HG02885 (cell line): ENCODE results near the gene ORC6.

Experiments
- ATAC-seq: cut with Tn5 transposase; IDR thresholded peaks from one replicate; pipeline ENCODE4 v1.9.1; 2021; ENCODE audit warnings: mild to moderate bottlenecking; ENCODE audit not compliant: unreplicated experiment, poor library complexity

ORC6 gene

GRCh38 chr16:46730126-46730525 is 40.7 kb downstream of the ORC6 start:
- no peak for ATAC-seq

DNA sequence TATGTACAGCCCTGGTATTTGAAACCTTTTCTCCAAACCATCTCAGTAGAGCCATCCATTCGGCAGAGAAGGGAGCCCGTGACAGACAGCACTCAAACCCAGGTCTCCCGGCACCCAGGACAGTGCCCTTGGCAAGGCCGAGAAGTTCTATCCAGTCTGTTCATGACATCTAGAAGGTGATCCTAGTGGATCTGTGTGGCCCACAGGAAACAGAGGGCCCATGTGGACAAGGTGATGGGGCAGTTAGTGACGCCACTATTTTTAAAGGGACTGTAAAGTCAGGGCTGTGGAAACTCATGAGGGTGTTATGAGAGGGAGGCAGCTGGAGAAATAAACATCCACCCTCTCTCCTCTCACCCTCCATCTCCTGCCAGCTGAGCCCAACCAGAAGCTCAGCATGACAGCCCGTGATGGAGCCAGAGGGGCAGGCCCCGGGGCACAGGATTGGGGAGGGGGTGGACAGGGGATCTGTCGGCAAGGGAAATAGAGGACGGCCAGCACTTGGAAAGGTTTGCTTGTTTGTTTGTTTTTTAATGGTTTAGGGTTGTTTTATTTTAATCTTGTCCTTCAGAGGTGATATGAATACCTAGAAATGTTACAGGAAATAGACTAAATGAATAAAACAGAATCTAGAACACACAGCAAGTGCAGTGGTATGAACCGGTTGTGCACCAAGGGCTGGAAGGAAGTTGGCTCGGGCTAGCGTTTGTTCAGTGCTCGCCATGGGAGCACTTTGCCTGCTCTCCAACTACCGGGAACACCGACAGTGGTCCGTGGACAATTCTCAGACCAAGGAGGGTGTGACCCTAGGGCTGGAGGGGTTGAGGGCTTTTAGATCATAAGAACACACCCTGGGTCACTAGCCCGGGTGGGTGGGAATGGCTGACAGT is 41.6 kb downstream of the ORC6 start:
- ATAC-seq = no peak

DNA sequence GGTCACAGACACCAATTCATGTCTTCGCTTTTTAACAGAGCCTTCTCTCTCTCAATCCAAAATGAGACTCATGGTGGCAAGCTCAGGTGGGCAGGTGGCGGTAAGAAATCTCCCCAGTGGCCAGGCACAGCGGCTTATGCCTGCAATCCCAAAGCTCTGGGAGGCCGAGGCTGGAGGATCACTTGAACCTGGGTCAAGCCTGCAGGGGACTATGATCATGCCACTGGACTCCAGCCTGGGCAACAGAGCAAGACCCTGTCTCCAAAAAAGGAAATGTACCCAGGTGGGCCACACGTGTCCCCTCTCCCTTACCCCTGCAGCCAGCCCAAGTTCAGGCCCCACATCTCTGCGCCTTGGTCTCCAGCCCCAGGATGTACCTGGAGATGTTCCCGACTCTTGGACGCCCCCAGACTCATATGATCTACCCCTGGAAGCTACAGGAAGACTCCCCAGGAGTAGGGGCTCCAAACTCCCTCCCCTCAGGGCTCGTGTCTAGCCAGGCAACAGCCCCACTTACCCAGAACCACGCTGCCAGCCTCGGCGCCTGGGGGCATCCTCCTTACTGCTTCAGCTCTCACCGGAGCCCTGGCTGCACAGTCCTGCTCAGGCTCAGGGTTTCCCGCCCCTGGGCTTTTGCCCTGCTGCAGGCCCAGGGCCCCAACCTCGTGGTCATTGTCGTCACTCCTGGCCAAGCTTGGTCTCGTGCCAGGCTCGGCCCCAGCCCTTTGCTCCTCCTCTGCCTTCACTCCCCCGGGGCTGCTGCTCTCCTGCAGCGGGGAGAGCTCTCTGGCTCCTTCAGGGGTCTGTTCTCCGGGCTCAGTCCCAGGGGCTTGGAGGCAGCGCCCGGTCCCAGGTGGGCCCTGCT is 42.5 kb downstream of the ORC6 start:
- no peak for ATAC-seq

DNA sequence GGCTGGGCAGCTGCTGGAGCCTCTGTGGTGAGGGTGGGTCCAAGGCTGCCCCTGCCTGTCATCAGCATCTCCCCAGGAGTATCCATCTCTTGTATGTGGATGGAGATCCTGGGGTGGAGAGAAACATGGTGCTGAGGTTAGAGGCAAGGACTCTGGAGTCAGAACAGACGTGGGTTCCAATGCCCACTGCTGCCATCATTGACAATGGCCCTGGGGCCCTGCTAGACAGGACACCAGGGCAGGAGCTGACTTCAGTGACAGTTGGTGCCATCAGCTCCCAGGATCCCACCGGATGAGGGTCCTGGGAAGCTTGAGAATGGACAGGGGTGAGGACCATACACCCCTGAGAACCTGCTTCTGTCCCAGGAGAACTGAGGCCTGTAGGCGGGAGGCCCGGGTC is 43.1 kb downstream of the ORC6 start:
- ATAC-seq = no peak

DNA sequence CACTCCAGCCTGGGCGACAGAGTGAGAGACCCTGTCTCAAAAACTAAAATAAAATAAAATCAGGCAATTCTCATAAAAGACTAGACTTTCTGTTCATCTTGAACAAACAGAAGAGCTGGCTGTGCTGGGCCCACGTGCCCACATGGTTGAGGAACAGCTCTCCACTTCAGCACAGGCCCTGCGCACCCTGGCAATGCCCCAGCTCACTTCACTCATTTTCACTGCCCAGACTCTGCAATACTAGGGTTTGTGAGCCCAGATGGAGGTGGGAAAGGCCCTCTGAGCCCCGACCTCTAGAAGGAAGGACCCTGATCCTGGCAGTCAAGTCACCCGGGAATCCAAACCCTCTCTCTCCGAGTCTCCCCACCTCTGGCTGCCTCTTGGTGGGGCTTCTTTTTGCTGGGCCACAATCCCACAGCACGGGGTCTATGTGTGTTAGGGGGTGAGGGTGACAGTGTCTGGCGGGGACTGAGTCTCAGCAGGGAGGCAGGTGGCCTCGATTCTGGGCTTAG is 43.9 kb downstream of the ORC6 start:
- ATAC-seq = no peak

DNA sequence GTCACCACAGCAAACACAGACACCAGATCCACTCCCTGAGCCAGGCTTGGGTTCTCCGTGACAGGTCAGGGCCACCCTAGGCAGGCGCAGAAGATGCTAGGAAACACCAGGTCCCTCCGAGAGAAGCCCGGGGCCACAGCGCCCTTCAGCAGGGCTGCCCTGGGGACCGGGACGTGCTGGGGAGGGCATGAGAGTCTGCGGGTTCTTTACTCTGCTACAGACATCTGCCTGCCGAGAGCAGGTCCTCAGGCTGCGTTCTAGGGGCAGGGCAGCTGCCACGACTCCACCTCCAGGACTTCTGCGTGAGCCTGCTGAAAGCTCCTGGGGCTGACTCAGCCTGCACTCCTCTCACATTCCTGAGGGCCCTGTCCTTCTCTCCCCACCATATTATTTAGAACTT is 47.2 kb downstream of the ORC6 start:
- ATAC-seq = no peak

DNA sequence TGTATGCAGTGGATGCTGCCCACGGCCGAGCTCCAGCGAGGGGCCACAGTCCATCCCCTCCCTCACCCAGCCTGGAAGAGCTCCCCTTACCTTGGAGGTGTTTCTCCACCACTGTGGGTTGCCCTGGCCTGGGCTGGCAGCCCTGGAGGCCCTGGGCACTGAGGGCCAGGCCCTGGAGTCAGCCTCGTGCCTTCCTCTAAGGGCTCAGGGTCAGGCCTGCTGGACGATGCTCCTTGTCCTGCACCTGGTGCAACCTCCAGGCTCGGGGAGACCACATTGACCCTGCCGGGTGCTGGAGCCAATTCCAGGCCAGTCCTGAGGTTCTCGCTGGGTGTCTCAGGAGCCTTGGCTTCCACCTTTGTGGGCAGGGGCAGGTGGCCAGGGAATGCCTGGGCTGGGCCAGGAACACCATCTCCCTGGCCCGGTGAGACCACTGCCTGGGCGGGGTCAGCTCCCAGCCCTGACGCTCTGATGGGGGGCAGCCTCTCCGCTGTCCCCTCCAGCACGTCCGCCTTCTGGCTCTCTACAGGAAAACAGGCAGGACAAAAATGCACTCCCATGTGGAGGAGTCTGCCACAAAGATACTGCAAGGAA is 48.3 kb downstream of the ORC6 start:
- no peak for ATAC-seq

DNA sequence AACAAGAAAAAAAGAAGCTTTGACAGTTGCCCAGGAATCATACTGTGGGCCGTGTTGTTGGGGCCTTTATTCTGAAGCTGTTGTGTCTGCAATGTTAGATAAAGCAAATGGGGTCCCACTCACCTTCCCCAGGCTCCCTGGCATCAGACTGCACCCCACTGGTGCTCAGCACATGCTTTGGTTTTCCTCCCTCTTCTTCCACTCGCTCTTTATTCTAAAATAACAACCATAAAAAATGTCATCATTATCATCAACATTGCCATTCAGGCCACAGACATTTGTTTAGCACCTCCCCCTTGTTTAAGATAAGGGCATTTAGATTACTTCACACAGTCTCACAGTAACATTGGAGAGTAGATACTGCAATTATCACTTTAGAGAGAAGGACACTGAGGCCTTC is 50.5 kb downstream of the ORC6 start:
- no peak for ATAC-seq

DNA sequence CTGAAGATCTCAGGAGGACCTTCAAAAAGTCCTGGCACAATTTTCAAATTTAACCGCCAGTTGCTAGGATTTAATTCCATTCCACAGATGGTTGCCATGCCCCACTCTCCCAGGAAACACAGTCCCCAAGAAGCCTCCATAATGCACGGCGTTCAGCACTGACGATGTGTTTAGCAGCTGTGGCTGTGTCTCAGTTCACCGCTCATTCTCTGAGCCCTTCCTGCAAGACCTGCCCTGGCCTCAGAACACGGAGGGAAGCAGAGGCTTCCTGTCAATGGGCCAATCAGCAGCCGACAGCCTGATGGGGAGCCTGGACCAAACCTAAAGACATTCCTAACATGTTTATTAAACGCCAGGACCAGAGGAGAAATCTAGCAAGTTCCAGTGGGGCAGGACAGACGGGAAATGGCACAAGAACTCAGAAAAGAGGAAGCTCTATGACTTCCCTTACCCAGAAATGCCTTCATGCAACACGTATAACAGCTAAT is 53.8 kb downstream of the ORC6 start:
- peak; percentile 71 for ATAC-seq

DNA sequence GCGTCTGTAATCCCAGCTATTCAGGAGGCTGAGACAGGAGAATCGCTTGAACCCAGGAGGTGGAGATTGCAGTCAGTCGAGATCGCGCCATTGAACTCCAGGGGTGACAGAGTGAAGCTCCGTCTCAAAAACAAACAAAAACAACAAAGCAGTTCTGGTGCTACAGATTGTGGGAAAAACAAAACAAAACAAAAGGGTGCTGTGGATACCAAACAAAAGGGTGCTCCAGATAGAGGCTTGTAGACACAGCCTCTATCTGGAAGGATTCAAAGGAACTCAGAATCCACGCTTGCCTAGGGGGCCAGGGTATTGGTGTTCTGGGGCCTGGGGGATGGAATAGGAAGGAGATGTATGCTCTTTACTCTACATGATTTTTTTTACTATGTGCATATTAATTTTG is 56.2 kb downstream of the ORC6 start:
- ATAC-seq = no peak

GRCh38 chr16:46746821-46747776 is 57.6 kb downstream of the ORC6 start:
- ATAC-seq = no peak
